HEK293 (cell line): Measurements from ENCODE around the gene USP32.

Experiments used
- BCL11A ChIP-seq: fragments of 450-650 bp; formaldehyde crosslinking; IDR thresholded peaks from 2 replicates; pipeline ENCODE4 v1.5.1; 2016; ENCODE audit warnings: low read depth, missing biosample characterization, missing genetic modification characterization
- MEIS1 ChIP-seq: sonication (generic); formaldehyde crosslinking; IDR thresholded peaks from 2 replicates; pipeline ENCODE4 v1.8.1; 2022; ENCODE audit warnings: missing genetic modification reagents, mild to moderate bottlenecking, borderline replicate concordance
- MZF1 ChIP-seq: fragments of 450-650 bp; formaldehyde crosslinking; IDR thresholded peaks from 2 replicates; pipeline ENCODE4 v1.5.1; 2017; ENCODE audit warnings: missing biosample characterization, missing genetic modification characterization, borderline replicate concordance
- OVOL3 ChIP-seq: fragments of 450-650 bp; formaldehyde crosslinking; IDR thresholded peaks from 2 replicates; pipeline ENCODE4 v1.5.1; 2016; ENCODE audit warnings: missing biosample characterization, missing genetic modification characterization
- PRDM1 ChIP-seq: fragments of 450-650 bp; formaldehyde crosslinking; IDR thresholded peaks from 2 replicates; pipeline ENCODE4; 2016; ENCODE audit warnings: missing biosample characterization, missing genetic modification characterization
- SP2 ChIP-seq: fragments of 450-650 bp; formaldehyde crosslinking; IDR thresholded peaks from 2 replicates; pipeline ENCODE4 v1.5.1; 2016; ENCODE audit warnings: missing biosample characterization, missing genetic modification characterization
- SP3 ChIP-seq: fragments of 450-650 bp; formaldehyde crosslinking; IDR thresholded peaks from 2 replicates; pipeline ENCODE4 v1.5.1; 2016; ENCODE audit warnings: missing biosample characterization, missing genetic modification characterization
- ZBTB44 ChIP-seq: fragments of 450-650 bp; IDR thresholded peaks from 2 replicates; pipeline ENCODE4 v1.5.1; 2018; ENCODE audit warnings: missing biosample characterization, mild to moderate bottlenecking, missing genetic modification characterization
- ZEB2 ChIP-seq: fragments of 450-650 bp; formaldehyde crosslinking; IDR thresholded peaks from 2 replicates; pipeline ENCODE4 v1.5.1; 2016; ENCODE audit warnings: missing biosample characterization, missing genetic modification characterization
- ZFP69B ChIP-seq: fragments of 450-650 bp; formaldehyde crosslinking; IDR thresholded peaks from 2 replicates; pipeline ENCODE4 v1.5.1; 2016; ENCODE audit warnings: missing biosample characterization, missing genetic modification characterization
- ZNF155 ChIP-seq: fragments of 450-650 bp; formaldehyde crosslinking; IDR thresholded peaks from 2 replicates; pipeline ENCODE4 v1.5.1; 2016; ENCODE audit warnings: missing biosample characterization, missing genetic modification characterization
- ZNF394 ChIP-seq: fragments of 450-650 bp; formaldehyde crosslinking; IDR thresholded peaks from 2 replicates; pipeline ENCODE4 v1.5.1; 2016; ENCODE audit warnings: missing biosample characterization, missing genetic modification characterization, mild to moderate bottlenecking, moderate library complexity, borderline replicate concordance
- ZNF398 ChIP-seq: fragments of 450-650 bp; formaldehyde crosslinking; IDR thresholded peaks from 2 replicates; pipeline ENCODE4 v1.5.1; 2017; ENCODE audit warnings: missing biosample characterization, missing genetic modification characterization
- ZNF416 ChIP-seq: fragments of 450-650 bp; formaldehyde crosslinking; IDR thresholded peaks from 2 replicates; pipeline ENCODE4 v1.5.1; 2016; ENCODE audit warnings: missing biosample characterization, missing genetic modification characterization
- ZNF521 ChIP-seq: fragments of 450-650 bp; formaldehyde crosslinking; IDR thresholded peaks from 2 replicates; pipeline ENCODE4 v1.5.1; 2017; ENCODE audit warnings: missing biosample characterization, mild to moderate bottlenecking, missing genetic modification characterization
- ZNF560 ChIP-seq: fragments of 450-650 bp; formaldehyde crosslinking; IDR thresholded peaks from 2 replicates; pipeline ENCODE4 v1.5.1; 2017; ENCODE audit warnings: missing biosample characterization, missing genetic modification characterization, borderline replicate concordance
- ZNF600 ChIP-seq: fragments of 450-650 bp; formaldehyde crosslinking; IDR thresholded peaks from 2 replicates; pipeline ENCODE4 v1.5.1; 2016; ENCODE audit warnings: missing biosample characterization, missing genetic modification characterization
- ZNF639 ChIP-seq: fragments of 450-650 bp; formaldehyde crosslinking; IDR thresholded peaks from 2 replicates; pipeline ENCODE4 v1.5.1; 2016; ENCODE audit warnings: missing biosample characterization, missing genetic modification characterization
- ZNF660 ChIP-seq: fragments of 450-650 bp; IDR thresholded peaks from 2 replicates; pipeline ENCODE4 v1.5.1; 2018; ENCODE audit warnings: missing biosample characterization, mild to moderate bottlenecking, missing genetic modification characterization
- ZSCAN18 ChIP-seq: fragments of 450-650 bp; formaldehyde crosslinking; IDR thresholded peaks from 2 replicates; pipeline ENCODE4 v1.5.1; 2016; ENCODE audit warnings: missing biosample characterization, missing genetic modification characterization
- ZXDB ChIP-seq: fragments of 450-650 bp; formaldehyde crosslinking; IDR thresholded peaks from 2 replicates; pipeline ENCODE4 v1.5.1; 2016; ENCODE audit warnings: missing biosample characterization, missing genetic modification characterization
- TF ChIP-seq, protein P1 (sequence below): fragments of 450-650 bp; formaldehyde crosslinking; IDR thresholded peaks from 2 replicates; pipeline ENCODE4 v1.5.1; 2016; ENCODE audit warnings: missing biosample characterization, missing genetic modification characterization
- TF ChIP-seq, protein P2 (sequence below): fragments of 450-650 bp; formaldehyde crosslinking; IDR thresholded peaks from 2 replicates; pipeline ENCODE4 v1.5.1; 2016; ENCODE audit warnings: missing biosample characterization, missing genetic modification characterization
- TF ChIP-seq, protein P3 (sequence below): fragments of 450-650 bp; formaldehyde crosslinking; IDR thresholded peaks from 2 replicates; pipeline ENCODE4 v1.5.1; 2017; ENCODE audit warnings: missing biosample characterization, missing genetic modification characterization

USP32 gene

DNA sequence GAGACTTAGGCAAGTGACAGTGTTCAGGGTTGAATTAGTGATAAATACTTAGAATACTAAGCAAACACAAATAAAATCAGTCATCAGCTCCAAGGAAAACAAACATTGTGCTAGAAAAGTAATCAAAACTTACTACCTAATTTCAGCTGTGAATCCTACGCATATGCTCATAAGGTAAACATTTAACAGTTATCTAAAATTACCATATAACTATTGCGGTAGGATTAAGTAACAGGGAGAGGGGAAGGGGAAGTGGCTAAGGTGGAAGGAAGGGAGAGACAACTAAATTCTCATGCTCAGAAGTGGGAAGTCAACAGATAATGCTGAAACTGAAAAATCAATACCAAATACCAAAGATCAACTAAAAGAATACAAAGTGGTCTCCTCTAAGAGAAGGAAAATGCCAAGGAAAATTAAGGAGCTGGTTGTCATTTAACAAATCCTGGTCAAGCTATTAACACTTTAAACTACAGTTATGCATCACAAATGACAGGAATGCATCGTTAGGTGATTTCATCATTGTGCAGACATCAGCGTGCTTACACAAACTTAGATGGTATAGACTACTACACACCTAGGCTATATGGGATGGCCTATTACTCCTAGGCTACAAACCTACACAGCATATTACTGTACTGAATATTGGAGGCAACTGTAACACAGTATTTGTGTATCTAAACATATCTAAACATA is 20.0 kb downstream of the USP32 start (continued):
- TF ChIP-seq PRDM1 (tag by site-specific recombination): no peak
- 0 out of 2 replicates have a peak, but pooled peaks have one; percentile 29 for TF ChIP-seq ZNF394
- TF ChIP-seq ZNF155 (tag by site-specific recombination): no peak
- peak; percentile 28; the same call in 1 of the 2 replicates for TF ChIP-seq SP3 (tag by site-specific recombination)
- TF ChIP-seq, protein P1, sequence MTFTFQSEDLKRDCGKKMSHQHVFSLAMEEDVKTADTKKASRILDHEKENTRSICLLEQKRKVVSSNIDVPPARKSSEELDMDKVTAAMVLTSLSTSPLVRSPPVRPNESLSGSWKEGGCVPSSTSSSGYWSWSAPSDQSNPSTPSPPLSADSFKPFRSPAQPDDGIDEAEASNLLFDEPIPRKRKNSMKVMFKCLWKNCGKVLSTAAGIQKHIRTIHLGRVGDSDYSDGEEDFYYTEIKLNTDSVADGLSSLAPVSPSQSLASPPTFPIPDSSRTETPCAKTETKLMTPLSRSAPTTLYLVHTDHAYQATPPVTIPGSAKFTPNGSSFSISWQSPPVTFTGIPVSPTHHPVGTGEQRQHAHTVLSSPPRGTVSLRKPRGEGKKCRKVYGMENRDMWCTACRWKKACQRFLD (tag by site-specific recombination): no peak
- 0 out of 2 replicates have a peak, but pooled peaks have one; percentile 5 for TF ChIP-seq ZBTB44 (tag by site-specific recombination)
- peak; percentile 77 for TF ChIP-seq BCL11A
- peak; percentile 84 for TF ChIP-seq ZEB2 (tag by site-specific recombination)
- no peak for TF ChIP-seq ZNF521
- no peak for TF ChIP-seq ZNF560 (tag by site-specific recombination)
- peak; percentile 74 for TF ChIP-seq ZXDB (tag by site-specific recombination)
- TF ChIP-seq ZSCAN18: no peak
- no peak for TF ChIP-seq ZNF660 (tag by site-specific recombination)
- TF ChIP-seq SP2: peak; percentile 14; the same call in 1 of the 2 replicates
- no peak for TF ChIP-seq MEIS1 (CRISPR knock-in tag)
- peak; percentile 49 for TF ChIP-seq ZNF600 (tag by site-specific recombination)
- peak; percentile 64 for TF ChIP-seq ZNF398 (tag by site-specific recombination)
- TF ChIP-seq ZFP69B: no peak
- peak; percentile 90 for TF ChIP-seq OVOL3
- TF ChIP-seq MZF1 (tag by site-specific recombination): peak; percentile 59; the same call in 1 of the 2 replicates
- no peak for TF ChIP-seq ZNF416 (tag by site-specific recombination)
- peak; percentile 94 for TF ChIP-seq ZNF639 (tag by site-specific recombination)
- TF ChIP-seq, protein P2, sequence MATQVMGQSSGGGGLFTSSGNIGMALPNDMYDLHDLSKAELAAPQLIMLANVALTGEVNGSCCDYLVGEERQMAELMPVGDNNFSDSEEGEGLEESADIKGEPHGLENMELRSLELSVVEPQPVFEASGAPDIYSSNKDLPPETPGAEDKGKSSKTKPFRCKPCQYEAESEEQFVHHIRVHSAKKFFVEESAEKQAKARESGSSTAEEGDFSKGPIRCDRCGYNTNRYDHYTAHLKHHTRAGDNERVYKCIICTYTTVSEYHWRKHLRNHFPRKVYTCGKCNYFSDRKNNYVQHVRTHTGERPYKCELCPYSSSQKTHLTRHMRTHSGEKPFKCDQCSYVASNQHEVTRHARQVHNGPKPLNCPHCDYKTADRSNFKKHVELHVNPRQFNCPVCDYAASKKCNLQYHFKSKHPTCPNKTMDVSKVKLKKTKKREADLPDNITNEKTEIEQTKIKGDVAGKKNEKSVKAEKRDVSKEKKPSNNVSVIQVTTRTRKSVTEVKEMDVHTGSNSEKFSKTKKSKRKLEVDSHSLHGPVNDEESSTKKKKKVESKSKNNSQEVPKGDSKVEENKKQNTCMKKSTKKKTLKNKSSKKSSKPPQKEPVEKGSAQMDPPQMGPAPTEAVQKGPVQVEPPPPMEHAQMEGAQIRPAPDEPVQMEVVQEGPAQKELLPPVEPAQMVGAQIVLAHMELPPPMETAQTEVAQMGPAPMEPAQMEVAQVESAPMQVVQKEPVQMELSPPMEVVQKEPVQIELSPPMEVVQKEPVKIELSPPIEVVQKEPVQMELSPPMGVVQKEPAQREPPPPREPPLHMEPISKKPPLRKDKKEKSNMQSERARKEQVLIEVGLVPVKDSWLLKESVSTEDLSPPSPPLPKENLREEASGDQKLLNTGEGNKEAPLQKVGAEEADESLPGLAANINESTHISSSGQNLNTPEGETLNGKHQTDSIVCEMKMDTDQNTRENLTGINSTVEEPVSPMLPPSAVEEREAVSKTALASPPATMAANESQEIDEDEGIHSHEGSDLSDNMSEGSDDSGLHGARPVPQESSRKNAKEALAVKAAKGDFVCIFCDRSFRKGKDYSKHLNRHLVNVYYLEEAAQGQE: no peak
- TF ChIP-seq, protein P3, sequence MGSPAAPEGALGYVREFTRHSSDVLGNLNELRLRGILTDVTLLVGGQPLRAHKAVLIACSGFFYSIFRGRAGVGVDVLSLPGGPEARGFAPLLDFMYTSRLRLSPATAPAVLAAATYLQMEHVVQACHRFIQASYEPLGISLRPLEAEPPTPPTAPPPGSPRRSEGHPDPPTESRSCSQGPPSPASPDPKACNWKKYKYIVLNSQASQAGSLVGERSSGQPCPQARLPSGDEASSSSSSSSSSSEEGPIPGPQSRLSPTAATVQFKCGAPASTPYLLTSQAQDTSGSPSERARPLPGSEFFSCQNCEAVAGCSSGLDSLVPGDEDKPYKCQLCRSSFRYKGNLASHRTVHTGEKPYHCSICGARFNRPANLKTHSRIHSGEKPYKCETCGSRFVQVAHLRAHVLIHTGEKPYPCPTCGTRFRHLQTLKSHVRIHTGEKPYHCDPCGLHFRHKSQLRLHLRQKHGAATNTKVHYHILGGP: peak; percentile 100
